BLaER1 (cell line): ENCODE measurements around the gene VIT.

Experiments used
- H3K27ac ChIP-seq: shearing (Covaris generic); formaldehyde crosslinking; 2 replicates; pipeline ENCODE4 v1.8.1; 2022
- H3K27me3 ChIP-seq: shearing (Covaris generic); formaldehyde crosslinking; 2 replicates; pipeline ENCODE4 v1.8.1; 2022
- H3K36me3 ChIP-seq: shearing (Covaris generic); formaldehyde crosslinking; 2 replicates; pipeline ENCODE4 v1.8.1; 2022
- H3K4me1 ChIP-seq: shearing (Covaris generic); formaldehyde crosslinking; 2 replicates; pipeline ENCODE4 v1.8.1; 2022
- H3K4me2 ChIP-seq: shearing (Covaris generic); formaldehyde crosslinking; 2 replicates; pipeline ENCODE4 v1.8.1; 2022
- H3K4me3 ChIP-seq: shearing (Covaris generic); formaldehyde crosslinking; 2 replicates; pipeline ENCODE4 v1.8.1; 2022
- H3K9ac ChIP-seq: shearing (Covaris generic); formaldehyde crosslinking; 2 replicates; pipeline ENCODE4 v1.8.1; 2022
- H3K9me3 ChIP-seq: shearing (Covaris generic); formaldehyde crosslinking; 2 replicates; pipeline ENCODE4 v1.8.1; 2022
- H4K20me1 ChIP-seq: shearing (Covaris generic); formaldehyde crosslinking; 2 replicates; pipeline ENCODE4 v1.8.1; 2022
- Cebpa-rat ChIP-seq: shearing (Covaris generic); IDR thresholded peaks from 2 replicates; pipeline ENCODE4 v1.8.1; 2022

The VIT gene, protein sequence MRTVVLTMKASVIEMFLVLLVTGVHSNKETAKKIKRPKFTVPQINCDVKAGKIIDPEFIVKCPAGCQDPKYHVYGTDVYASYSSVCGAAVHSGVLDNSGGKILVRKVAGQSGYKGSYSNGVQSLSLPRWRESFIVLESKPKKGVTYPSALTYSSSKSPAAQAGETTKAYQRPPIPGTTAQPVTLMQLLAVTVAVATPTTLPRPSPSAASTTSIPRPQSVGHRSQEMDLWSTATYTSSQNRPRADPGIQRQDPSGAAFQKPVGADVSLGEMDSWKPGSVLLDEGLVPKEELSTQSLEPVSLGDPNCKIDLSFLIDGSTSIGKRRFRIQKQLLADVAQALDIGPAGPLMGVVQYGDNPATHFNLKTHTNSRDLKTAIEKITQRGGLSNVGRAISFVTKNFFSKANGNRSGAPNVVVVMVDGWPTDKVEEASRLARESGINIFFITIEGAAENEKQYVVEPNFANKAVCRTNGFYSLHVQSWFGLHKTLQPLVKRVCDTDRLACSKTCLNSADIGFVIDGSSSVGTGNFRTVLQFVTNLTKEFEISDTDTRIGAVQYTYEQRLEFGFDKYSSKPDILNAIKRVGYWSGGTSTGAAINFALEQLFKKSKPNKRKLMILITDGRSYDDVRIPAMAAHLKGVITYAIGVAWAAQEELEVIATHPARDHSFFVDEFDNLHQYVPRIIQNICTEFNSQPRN

DNA sequence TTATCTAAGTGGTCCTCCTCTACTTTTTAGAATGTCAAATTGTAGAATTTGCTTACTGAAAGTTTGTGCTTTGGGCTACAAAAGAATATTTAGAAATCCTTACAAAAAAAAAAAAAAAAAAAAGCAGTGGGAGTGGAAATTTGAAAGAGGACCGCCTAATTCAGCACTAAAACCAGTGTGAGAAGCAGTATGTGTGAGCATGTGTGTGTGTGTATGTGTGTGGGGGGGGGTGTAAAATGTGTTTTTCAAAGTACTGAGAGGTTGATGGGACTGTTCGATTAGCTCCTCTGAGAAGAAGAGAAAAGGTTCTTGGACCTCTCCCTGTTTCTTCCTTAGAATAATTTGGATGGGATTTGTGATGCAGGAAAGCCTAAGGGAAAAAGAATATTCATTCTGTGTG, at the start of gene VIT:
Gene VIT, plus strand, starts transcription at position 175 of the 400 bp plus-strand sequence. CDS start 19,664 bp downstream, outside the sequence.
- Histone ChIP-seq H4K20me1 (no peaks in the 10 kb centered on the region), H3K36me3 (no peaks in the 10 kb centered on the region), H3K9me3 (no peaks in the 10 kb centered on the region), H3K27me3 (no peaks in the 10 kb centered on the region), H3K4me1 (no peaks in the 10 kb centered on the region), H3K9ac (no peak within 1 kb of the TSS), H3K4me3 (no peak within 1 kb of the TSS), H3K4me2 (no peak within 1 kb of the TSS), H3K27ac (no peak within 1 kb of the TSS)
- TF ChIP-seq Cebpa-rat: no peak

DNA sequence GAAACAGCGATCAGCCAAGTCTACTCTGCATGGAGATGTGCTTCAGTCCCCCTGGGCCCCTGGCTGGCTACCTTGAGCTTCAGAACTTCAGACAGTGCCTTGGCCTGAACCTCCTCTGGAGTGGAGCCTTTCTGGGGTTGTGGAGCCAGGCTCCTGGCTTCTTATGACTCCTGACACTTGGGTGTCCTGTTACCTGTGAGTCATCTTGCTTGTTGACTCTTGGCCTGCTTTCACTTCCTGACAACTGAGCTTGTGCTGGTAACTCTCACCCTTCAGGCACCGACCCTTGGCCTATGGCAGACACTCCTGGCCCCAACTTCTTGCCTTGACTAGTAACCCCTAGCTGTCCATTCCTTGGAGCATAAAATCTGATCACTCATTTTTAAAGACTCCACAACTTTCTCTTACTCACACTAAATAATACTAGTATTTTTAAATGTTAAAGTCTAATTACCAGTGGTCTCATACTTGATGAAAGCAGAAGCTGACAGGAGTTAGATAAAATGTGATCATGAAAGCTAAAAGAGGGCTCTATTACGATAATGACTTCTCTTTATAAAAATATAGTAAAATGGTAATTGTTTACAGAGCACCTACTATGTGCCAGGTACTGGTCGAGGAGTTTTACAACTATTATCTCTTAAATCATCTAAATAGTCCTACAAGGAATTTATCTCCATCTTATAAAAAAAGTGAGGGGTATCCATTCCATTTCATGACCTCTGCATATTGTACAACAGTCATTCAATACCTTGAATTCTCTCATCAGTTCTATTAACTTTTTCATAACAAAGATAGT, 46.3 kb upstream of the VIT start:
- Histone ChIP-seq H3K4me2 (no peak overlapping the region), H3K27ac (no peak overlapping the region), H4K20me1 (no peaks in the 10 kb centered on the region), H3K9me3 (no peaks in the 10 kb centered on the region), H3K36me3 (no peaks in the 10 kb centered on the region), H3K9ac (no peak overlapping the region), H3K4me3 (no peak overlapping the region), H3K27me3 (no peaks in the 10 kb centered on the region), H3K4me1 (0 out of 2 replicates have a peak, but pooled peaks cover 3% of the 10 kb centered on the region)
- no peak for TF ChIP-seq Cebpa-rat

DNA sequence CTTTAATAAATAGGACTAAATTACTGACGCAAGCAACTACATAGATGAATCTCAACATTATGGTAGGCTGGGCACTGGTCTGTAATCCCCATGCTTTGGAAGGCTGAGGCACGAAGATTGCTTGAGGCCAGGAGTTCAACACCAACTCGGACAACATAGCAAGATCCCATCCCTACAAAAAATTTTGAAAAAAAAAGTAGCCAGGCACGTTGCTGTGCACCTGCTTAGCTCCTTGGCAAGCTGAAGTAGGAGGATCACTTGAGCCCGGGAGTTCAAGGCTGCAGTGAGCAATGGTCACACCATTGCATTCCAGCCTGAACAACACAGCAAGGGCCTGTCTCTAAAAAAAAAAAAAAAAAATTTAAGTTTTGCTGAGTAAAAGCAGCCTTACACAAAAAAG, 43.4 kb upstream of the VIT start:
- Histone ChIP-seq H3K4me1 (no peaks in the 10 kb centered on the region), H3K27me3 (no peaks in the 10 kb centered on the region), H3K4me3 (no peak overlapping the region), H3K4me2 (no peak overlapping the region), H3K27ac (no peak overlapping the region), H3K36me3 (no peaks in the 10 kb centered on the region), H3K9ac (no peak overlapping the region), H4K20me1 (no peaks in the 10 kb centered on the region), H3K9me3 (no peaks in the 10 kb centered on the region)
- TF ChIP-seq Cebpa-rat: no peak

DNA sequence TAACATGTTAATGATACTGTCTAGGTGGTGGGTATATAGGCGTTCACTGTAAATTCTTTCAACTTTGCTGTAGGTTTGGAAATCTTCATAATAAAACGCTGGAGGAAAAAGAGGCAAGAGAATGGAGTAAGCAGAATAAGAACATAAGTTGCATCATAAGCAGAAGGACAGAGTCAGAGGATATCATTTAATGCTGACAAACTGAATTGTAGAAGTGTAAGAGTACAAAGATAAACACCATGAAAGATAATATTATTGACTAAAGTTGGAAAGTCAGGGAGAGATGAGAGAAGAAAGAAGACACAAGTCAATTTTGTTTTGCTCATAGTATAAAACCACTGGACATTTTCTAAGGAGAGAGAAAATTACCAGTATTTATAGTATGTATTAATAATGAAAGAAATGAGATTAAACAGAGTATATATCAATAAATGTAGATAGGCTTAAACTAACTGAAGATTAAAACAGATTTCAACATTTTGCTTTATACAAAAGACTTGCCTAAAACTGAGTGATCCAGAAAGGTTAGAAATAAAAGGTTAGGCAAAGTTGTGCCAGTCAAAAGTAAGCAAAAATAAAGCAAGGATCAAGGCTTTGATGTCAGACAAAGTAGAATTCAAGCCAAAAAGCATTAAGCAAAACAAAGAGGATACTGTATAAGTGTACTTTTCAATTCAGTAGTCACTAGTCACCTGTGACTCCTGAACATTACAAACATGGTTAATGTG, 42.4 kb upstream of the VIT start:
- no peaks in the 10 kb centered on the region for H3K4me1 ChIP-seq
- H3K27ac ChIP-seq: no peak overlapping the region
- no peak overlapping the region for H3K4me2 ChIP-seq
- H3K4me3 ChIP-seq: no peak overlapping the region
- no peaks in the 10 kb centered on the region for H3K9me3 ChIP-seq
- no peaks in the 10 kb centered on the region for H3K27me3 ChIP-seq
- no peak for TF ChIP-seq Cebpa-rat
- H3K36me3 ChIP-seq: no peaks in the 10 kb centered on the region
- no peaks in the 10 kb centered on the region for H4K20me1 ChIP-seq
- H3K9ac ChIP-seq: no peak overlapping the region

DNA sequence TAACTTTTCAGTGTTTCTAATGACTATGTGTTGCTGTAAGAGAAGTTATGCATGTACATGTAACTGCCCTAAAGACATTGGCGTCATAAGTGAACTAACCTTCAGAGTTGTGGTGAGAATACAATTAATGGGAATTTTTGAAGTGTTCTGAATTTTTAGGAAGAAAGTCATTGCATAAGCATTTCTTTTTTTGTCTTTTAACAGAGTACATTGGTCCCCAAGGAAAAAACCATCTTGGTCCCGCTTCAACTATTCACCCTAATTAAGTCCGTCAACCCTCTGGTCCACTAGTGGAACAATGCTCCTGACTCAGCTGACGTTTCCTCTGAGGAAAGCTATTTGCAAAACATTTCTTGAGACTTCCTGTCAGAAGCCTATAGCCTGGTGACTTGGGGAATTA, 41.1 kb upstream of the VIT start:
- no peak overlapping the region for H3K9ac ChIP-seq
- no peaks in the 10 kb centered on the region for H3K9me3 ChIP-seq
- no peak overlapping the region for H3K4me2 ChIP-seq
- no peak for TF ChIP-seq Cebpa-rat
- H3K4me1 ChIP-seq: no peaks in the 10 kb centered on the region
- H3K4me3 ChIP-seq: no peak overlapping the region
- H3K36me3 ChIP-seq: no peaks in the 10 kb centered on the region
- no peaks in the 10 kb centered on the region for H4K20me1 ChIP-seq
- no peaks in the 10 kb centered on the region for H3K27me3 ChIP-seq
- H3K27ac ChIP-seq: no peak overlapping the region

DNA sequence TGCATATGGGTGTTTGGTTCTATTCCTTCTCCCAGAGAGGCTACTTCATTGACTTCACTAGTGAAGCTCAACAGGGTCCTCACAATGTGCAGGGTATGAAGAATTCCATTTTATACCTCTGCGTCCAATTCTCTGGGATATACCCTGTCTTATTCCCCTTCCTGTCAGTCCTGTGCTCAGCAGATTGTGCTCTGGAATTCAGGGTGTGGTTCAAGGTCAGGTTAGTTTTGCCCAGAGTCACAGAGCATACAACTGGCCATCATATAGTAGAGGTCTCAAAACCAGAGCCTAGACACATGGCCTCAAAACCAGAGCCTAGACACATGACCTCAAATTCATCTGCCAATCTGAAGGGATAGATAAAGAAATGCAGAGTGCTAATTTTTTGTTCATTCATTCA, 38.8 kb upstream of the VIT start:
- H3K4me1 ChIP-seq: no peaks in the 10 kb centered on the region
- H4K20me1 ChIP-seq: no peaks in the 10 kb centered on the region
- no peaks in the 10 kb centered on the region for H3K27me3 ChIP-seq
- no peak overlapping the region for H3K4me3 ChIP-seq
- H3K27ac ChIP-seq: no peak overlapping the region
- no peak for TF ChIP-seq Cebpa-rat
- H3K9ac ChIP-seq: no peak overlapping the region
- no peak overlapping the region for H3K4me2 ChIP-seq
- H3K9me3 ChIP-seq: no peaks in the 10 kb centered on the region
- H3K36me3 ChIP-seq: no peaks in the 10 kb centered on the region

DNA sequence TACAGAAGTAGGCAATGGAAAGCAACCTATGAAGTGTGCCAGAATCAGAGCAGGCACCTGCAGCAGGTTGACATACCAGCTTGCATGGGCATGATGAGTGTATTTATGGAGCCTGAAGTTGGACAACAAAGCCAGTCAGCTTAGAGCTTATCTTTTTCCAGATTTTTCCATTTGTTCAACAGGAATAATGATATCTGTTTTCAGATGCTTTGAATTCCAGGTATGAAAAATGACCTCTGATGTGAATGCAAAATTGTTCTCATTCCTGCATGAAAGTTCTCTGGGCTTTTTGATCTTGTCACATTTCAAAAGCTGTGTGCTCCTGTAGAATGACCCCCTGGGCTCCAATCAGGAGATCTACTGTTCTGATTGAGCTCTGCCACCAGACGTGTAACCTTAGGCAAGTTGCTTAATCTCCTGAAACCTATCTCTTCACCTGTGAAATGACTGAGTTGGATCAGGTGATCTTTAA, 38.2 kb upstream of the VIT start:
- Histone ChIP-seq H4K20me1 (no peaks in the 10 kb centered on the region), H3K4me1 (no peaks in the 10 kb centered on the region), H3K27ac (no peak overlapping the region), H3K27me3 (no peaks in the 10 kb centered on the region), H3K36me3 (no peaks in the 10 kb centered on the region), H3K4me2 (no peak overlapping the region), H3K9me3 (no peaks in the 10 kb centered on the region), H3K4me3 (no peak overlapping the region), H3K9ac (no peak overlapping the region)
- TF ChIP-seq Cebpa-rat: no peak

DNA sequence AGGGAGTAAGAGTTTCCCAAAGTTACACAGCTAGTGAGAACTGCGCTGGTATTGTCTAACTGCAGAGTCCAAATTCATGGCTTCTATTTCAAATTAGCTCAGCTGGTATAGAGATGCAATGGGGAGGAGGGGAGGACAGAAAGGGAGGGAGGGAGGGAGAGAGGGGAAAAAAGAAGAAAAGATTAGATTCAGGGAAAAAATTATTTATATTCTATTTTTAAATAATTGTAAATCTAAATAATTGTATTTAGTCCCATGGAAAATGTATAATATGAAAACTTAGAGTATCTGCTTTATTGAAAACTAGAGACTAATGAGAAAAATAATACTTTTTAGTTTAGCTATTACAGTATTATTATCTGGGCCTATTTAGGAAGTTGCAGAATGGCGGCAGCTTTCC, 37.3 kb upstream of the VIT start:
- Histone ChIP-seq H4K20me1 (no peaks in the 10 kb centered on the region), H3K4me1 (no peaks in the 10 kb centered on the region), H3K4me3 (no peak overlapping the region), H3K27me3 (no peaks in the 10 kb centered on the region), H3K9me3 (no peaks in the 10 kb centered on the region), H3K9ac (no peak overlapping the region), H3K4me2 (no peak overlapping the region), H3K27ac (no peak overlapping the region), H3K36me3 (no peaks in the 10 kb centered on the region)
- no peak for TF ChIP-seq Cebpa-rat

DNA sequence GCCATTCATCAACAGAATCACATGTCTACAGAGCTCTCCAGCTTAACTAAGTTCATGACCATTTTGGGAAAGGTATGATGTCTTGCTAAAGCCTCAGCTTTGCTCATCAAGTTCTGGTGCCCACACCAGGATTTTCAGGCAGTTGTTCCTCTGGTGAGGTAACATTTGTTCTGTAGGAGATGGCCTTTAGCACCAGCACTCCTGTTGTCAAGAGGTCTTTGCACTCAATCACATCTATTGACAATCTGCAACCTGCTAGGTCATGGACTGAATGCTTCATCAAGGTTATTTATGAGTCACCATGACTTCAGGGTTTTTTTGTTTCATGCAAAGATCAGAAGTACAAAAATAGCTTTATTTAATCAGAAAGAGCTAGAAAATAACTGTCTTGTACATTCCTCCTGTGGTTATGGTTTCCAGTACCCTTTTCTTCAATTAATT, 36.6 kb upstream of the VIT start:
- Histone ChIP-seq H3K27ac (no peak overlapping the region), H3K36me3 (no peaks in the 10 kb centered on the region), H3K4me3 (no peak overlapping the region), H3K9ac (no peak overlapping the region), H3K4me1 (no peaks in the 10 kb centered on the region), H3K4me2 (no peak overlapping the region), H4K20me1 (no peaks in the 10 kb centered on the region), H3K27me3 (no peaks in the 10 kb centered on the region), H3K9me3 (no peaks in the 10 kb centered on the region)
- no peak for TF ChIP-seq Cebpa-rat
